ENCODE results near the gene TPX2.
"Not testable (repeated sequence)": the region's sequence is repeated elsewhere in the genome, so short reads cannot be mapped to it uniquely, and the experiment has no call there.

- TF ChIP-seq CTCF (IDR thresholded peaks at IDR 0.05; ENCODE audit: low read depth, low read length); POLR2A (IDR thresholded peaks at IDR 0.05; ENCODE audit: extremely low read depth, insufficient read length); MYC (IDR thresholded peaks at IDR 0.05; ENCODE audit: low read depth, low read length); MAX (IDR thresholded peaks at IDR 0.05; ENCODE audit: low read depth, low read length): not testable (repeated sequence)
Measured at GRCh38 chr20:31747028-31747427, 7.9 kb downstream of the TPX2 start.
